ENCODE data around the gene CD48. TPM values are rescaled to one million over a fixed set of nuclear protein-coding genes. Genes with fewer than 3 reads are reported as not detected.
"Not testable (repeated sequence)": the region's sequence is repeated elsewhere in the genome, so short reads cannot be mapped to it uniquely, and the experiment has no call there.

Gene CD48
- total RNA-seq, 1 experiment from 2014 or later, result not detected

GRCh38 chr1:160718210-160718609 is 6.6 kb upstream of the CD48 start:
- CTCF ChIA-PET, result no interaction called here
- Mint-ChIP-seq H3K27ac (ENCODE audit: unreplicated experiment) (no peak overlapping the region), H3K4me3 (ENCODE audit: low read depth, unreplicated experiment) (no peak overlapping the region), H3K4me1 (ENCODE audit: low read depth, unreplicated experiment) (no peaks in the 10 kb centered on the region), H3K27me3 (ENCODE audit: unreplicated experiment) (peaks cover 67% of the 10 kb centered on the region), H3K9me3 (ENCODE audit: low read depth, unreplicated experiment) (no peaks in the 10 kb centered on the region), H3K36me3 (ENCODE audit: insufficient read depth, unreplicated experiment) (no peaks in the 10 kb centered on the region)
- intact Hi-C loops (cut with micrococcal nuclease; ENCODE audit: unreplicated experiment), result no loop called here
- no peak for DNase-seq
- BruUV-seq (replicated peaks), result no TSS peak
- TF ChIP-seq, protein P1, sequence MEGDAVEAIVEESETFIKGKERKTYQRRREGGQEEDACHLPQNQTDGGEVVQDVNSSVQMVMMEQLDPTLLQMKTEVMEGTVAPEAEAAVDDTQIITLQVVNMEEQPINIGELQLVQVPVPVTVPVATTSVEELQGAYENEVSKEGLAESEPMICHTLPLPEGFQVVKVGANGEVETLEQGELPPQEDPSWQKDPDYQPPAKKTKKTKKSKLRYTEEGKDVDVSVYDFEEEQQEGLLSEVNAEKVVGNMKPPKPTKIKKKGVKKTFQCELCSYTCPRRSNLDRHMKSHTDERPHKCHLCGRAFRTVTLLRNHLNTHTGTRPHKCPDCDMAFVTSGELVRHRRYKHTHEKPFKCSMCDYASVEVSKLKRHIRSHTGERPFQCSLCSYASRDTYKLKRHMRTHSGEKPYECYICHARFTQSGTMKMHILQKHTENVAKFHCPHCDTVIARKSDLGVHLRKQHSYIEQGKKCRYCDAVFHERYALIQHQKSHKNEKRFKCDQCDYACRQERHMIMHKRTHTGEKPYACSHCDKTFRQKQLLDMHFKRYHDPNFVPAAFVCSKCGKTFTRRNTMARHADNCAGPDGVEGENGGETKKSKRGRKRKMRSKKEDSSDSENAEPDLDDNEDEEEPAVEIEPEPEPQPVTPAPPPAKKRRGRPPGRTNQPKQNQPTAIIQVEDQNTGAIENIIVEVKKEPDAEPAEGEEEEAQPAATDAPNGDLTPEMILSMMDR (IDR thresholded peaks at IDR 0.05; ENCODE audit: unreplicated experiment), result no peak

GRCh38 chr1:160717306-160717705 is 5.7 kb upstream of the CD48 start:
- intact Hi-C loops (cut with micrococcal nuclease; ENCODE audit: unreplicated experiment), result no loop called here
- Mint-ChIP-seq H3K4me1 (ENCODE audit: low read depth, unreplicated experiment) (no peaks in the 10 kb centered on the region), H3K36me3 (ENCODE audit: insufficient read depth, unreplicated experiment) (no peaks in the 10 kb centered on the region), H3K9me3 (ENCODE audit: low read depth, unreplicated experiment) (no peaks in the 10 kb centered on the region), H3K4me3 (ENCODE audit: low read depth, unreplicated experiment) (no peak overlapping the region), H3K27me3 (ENCODE audit: unreplicated experiment) (peaks cover 64% of the 10 kb centered on the region), H3K27ac (ENCODE audit: unreplicated experiment) (no peak overlapping the region)
- BruUV-seq (replicated peaks), result no TSS peak
- DNase-seq, result no peak
- CTCF ChIA-PET, result no interaction called here
- TF ChIP-seq, protein P1 (IDR thresholded peaks at IDR 0.05; ENCODE audit: unreplicated experiment), result no peak

DNA sequence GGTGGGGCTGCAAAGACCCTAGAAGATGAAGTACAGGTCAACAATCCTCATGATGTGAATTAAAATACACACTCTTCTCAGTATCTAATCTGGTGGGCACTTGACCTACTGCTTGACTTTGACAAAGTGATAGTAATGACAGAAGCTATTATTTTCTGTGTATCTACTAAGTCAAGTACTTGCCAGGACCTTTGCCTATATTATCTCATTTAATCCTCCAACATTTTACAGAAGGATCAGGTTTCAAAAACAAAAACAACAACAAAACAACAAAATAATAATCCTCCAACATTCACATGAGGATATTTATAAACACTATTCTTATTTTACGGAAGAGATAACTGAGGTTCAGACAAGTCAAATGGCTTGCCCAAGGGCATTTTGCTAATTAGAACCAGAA is 4.4 kb upstream of the CD48 start:
- BruUV-seq (replicated peaks), result no TSS peak
- Mint-ChIP-seq H3K4me3 (ENCODE audit: low read depth, unreplicated experiment) (no peak overlapping the region), H3K27me3 (ENCODE audit: unreplicated experiment) (peaks cover 59% of the 10 kb centered on the region), H3K4me1 (ENCODE audit: low read depth, unreplicated experiment) (no peaks in the 10 kb centered on the region), H3K36me3 (ENCODE audit: insufficient read depth, unreplicated experiment) (no peaks in the 10 kb centered on the region), H3K9me3 (ENCODE audit: low read depth, unreplicated experiment) (no peaks in the 10 kb centered on the region), H3K27ac (ENCODE audit: unreplicated experiment) (no peak overlapping the region)
- CTCF ChIA-PET, result no interaction called here
- intact Hi-C loops (cut with micrococcal nuclease; ENCODE audit: unreplicated experiment), result no loop called here
- TF ChIP-seq, protein P1 (IDR thresholded peaks at IDR 0.05; ENCODE audit: unreplicated experiment), result no peak
- DNase-seq, result no peak

- H3K27ac Mint-ChIP-seq (ENCODE audit: unreplicated experiment); H3K4me3 Mint-ChIP-seq (ENCODE audit: low read depth, unreplicated experiment); H3K4me1 Mint-ChIP-seq (ENCODE audit: low read depth, unreplicated experiment); CTCF ChIA-PET; BruUV-seq (replicated peaks); H3K9me3 Mint-ChIP-seq (ENCODE audit: low read depth, unreplicated experiment); DNase-seq; H3K36me3 Mint-ChIP-seq (ENCODE audit: insufficient read depth, unreplicated experiment); intact Hi-C loops (cut with micrococcal nuclease; ENCODE audit: unreplicated experiment): not testable (repeated sequence)
- H3K27me3 Mint-ChIP-seq (ENCODE audit: unreplicated experiment), result peaks cover 49% of the 10 kb centered on the region
Measured at GRCh38 chr1:160714034-160714648, 2.5 kb upstream of the CD48 start.

- CTCF ChIA-PET, result no interaction called here
- H3K9me3 Mint-ChIP-seq (ENCODE audit: low read depth, unreplicated experiment), result no peaks in the 10 kb centered on the region
- no peak for DNase-seq
- BruUV-seq (replicated peaks), result no TSS peak
- TF ChIP-seq, protein P1 (IDR thresholded peaks at IDR 0.05; ENCODE audit: unreplicated experiment), result no peak
- H3K4me3 Mint-ChIP-seq (ENCODE audit: low read depth, unreplicated experiment), result no peak overlapping the region
- H3K36me3 Mint-ChIP-seq (ENCODE audit: insufficient read depth, unreplicated experiment), result no peaks in the 10 kb centered on the region
- intact Hi-C loops (cut with micrococcal nuclease; ENCODE audit: unreplicated experiment), result no loop called here
- peaks cover 39% of the 10 kb centered on the region for H3K27me3 Mint-ChIP-seq (ENCODE audit: unreplicated experiment)
- no peak overlapping the region for H3K27ac Mint-ChIP-seq (ENCODE audit: unreplicated experiment)
- no peaks in the 10 kb centered on the region for H3K4me1 Mint-ChIP-seq (ENCODE audit: low read depth, unreplicated experiment)
Measured at GRCh38 chr1:160713161-160713560, 1.5 kb upstream of the CD48 start.

GRCh38 chr1:160712525-160713080 is 981 bp upstream of the CD48 start:
- DNase-seq; intact Hi-C loops (cut with micrococcal nuclease; ENCODE audit: unreplicated experiment); BruUV-seq (replicated peaks); H3K4me1 Mint-ChIP-seq (ENCODE audit: low read depth, unreplicated experiment); CTCF ChIA-PET; H3K4me3 Mint-ChIP-seq (ENCODE audit: low read depth, unreplicated experiment); H3K36me3 Mint-ChIP-seq (ENCODE audit: insufficient read depth, unreplicated experiment); H3K9me3 Mint-ChIP-seq (ENCODE audit: low read depth, unreplicated experiment); H3K27ac Mint-ChIP-seq (ENCODE audit: unreplicated experiment): not testable (repeated sequence)
- H3K27me3 Mint-ChIP-seq (ENCODE audit: unreplicated experiment), result peaks cover 33% of the 10 kb centered on the region
